H9 (cell line): Measurements from ENCODE around the gene TMEM132C. TPM values are rescaled to one million over a fixed set of nuclear protein-coding genes. Genes with fewer than 3 reads are reported as not detected.

Experiments used
- DNase-seq: peaks from one replicate; pipeline ENCODE4 v3.0.0-alpha.2; 2017
- H2AFZ ChIP-seq: one replicate; pipeline ENCODE4 v1.6.1; 2013; ENCODE audit warnings: mild to moderate bottlenecking, low read length, control low read depth, moderate library complexity
- H2AK5ac ChIP-seq: 2 replicates; pipeline ENCODE4 v1.6.1; 2013; ENCODE audit warnings: low read length, control low read depth, mixed read lengths; ENCODE audit not compliant: insufficient read length
- H2BK120ac ChIP-seq: one replicate; pipeline ENCODE4 v1.6.1; 2013; ENCODE audit warnings: low read depth, mild to moderate bottlenecking, low read length, control low read depth, inconsistent platforms; ENCODE audit not compliant: poor library complexity, severe bottlenecking
- H2BK12ac ChIP-seq: 2 replicates; pipeline ENCODE4 v1.6.1; 2013; ENCODE audit warnings: low read length, control low read depth, mixed read lengths, low read depth; ENCODE audit not compliant: insufficient read length
- H2BK15ac ChIP-seq: 2 replicates; pipeline ENCODE4 v1.6.1; 2013; ENCODE audit warnings: low read depth, low read length, control low read depth
- H2BK20ac ChIP-seq: one replicate; pipeline ENCODE4 v1.6.1; 2013; ENCODE audit warnings: low read depth, mild to moderate bottlenecking, low read length, control low read depth, inconsistent platforms; ENCODE audit not compliant: poor library complexity, severe bottlenecking
- H2BK5ac ChIP-seq: 2 replicates; pipeline ENCODE4 v1.6.1; 2013; ENCODE audit warnings: low read length, control low read depth, mixed read lengths; ENCODE audit not compliant: insufficient read length
- H3K14ac ChIP-seq: 2 replicates; pipeline ENCODE4 v1.6.1; 2013; ENCODE audit warnings: low read length, control low read depth; ENCODE audit not compliant: insufficient read depth
- H3K18ac ChIP-seq: 2 replicates; pipeline ENCODE4 v1.6.1; 2013; ENCODE audit warnings: low read depth, mild to moderate bottlenecking, mixed read lengths, low read length, control low read depth; ENCODE audit not compliant: insufficient read length
- H3K23ac ChIP-seq: 2 replicates; pipeline ENCODE4 v1.6.1; 2013; ENCODE audit warnings: low read length, control low read depth, mixed read lengths, low read depth; ENCODE audit not compliant: insufficient read length
- H3K23me2 ChIP-seq: 2 replicates; pipeline ENCODE4 v1.6.1; 2013; ENCODE audit warnings: low read depth, mild to moderate bottlenecking, mixed read lengths, low read length, control low read depth; ENCODE audit not compliant: insufficient read length, poor library complexity, severe bottlenecking
- H3K27ac ChIP-seq: 2 replicates; pipeline ENCODE4 v1.5.1; 2013; ENCODE audit warnings: low read length, control low read depth, mixed read lengths, low read depth; ENCODE audit not compliant: insufficient read length
- H3K27me3 ChIP-seq: 2 replicates; pipeline ENCODE4 v1.6.1; 2013; ENCODE audit warnings: low read length, control low read depth, inconsistent platforms; ENCODE audit not compliant: insufficient read depth
- H3K4ac ChIP-seq: 2 replicates; pipeline ENCODE4 v1.6.1; 2013; ENCODE audit warnings: low read depth, mild to moderate bottlenecking, control low read depth, inconsistent platforms, low read length, moderate library complexity
- H3K4me1 ChIP-seq: 2 replicates; pipeline ENCODE4 v1.6.1; 2013; ENCODE audit warnings: low read length, control low read depth, inconsistent platforms; ENCODE audit not compliant: insufficient read depth
- H3K4me2 ChIP-seq: 2 replicates; pipeline ENCODE4 v1.6.1; 2013; ENCODE audit warnings: low read length, control low read depth, mixed read lengths; ENCODE audit not compliant: insufficient read length, insufficient read depth
- H3K56ac ChIP-seq: 2 replicates; pipeline ENCODE4 v1.6.1; 2013; ENCODE audit warnings: low read depth, mild to moderate bottlenecking, mixed read lengths, low read length, control low read depth; ENCODE audit not compliant: insufficient read length
- H3K79me1 ChIP-seq: 2 replicates; pipeline ENCODE4 v1.6.1; 2013; ENCODE audit warnings: low read depth, mild to moderate bottlenecking, moderate library complexity, low read length, control low read depth, inconsistent platforms; ENCODE audit not compliant: insufficient read depth, poor library complexity, severe bottlenecking
- H3K79me2 ChIP-seq: 2 replicates; pipeline ENCODE4 v1.6.1; 2013; ENCODE audit warnings: low read length, control low read depth, inconsistent platforms; ENCODE audit not compliant: insufficient read depth
- H3K9ac ChIP-seq: 2 replicates; pipeline ENCODE4 v1.6.1; 2013; ENCODE audit warnings: low read length, control low read depth, mixed read lengths; ENCODE audit not compliant: insufficient read length; ENCODE audit errors: extremely low read depth
- H3K9me3 ChIP-seq: one replicate; pipeline ENCODE4 v1.6.1; 2013; ENCODE audit warnings: low read depth, low read length, inconsistent platforms; ENCODE audit not compliant: control insufficient read depth
- H3T11ph ChIP-seq: one replicate; pipeline ENCODE4 v1.6.1; 2013; ENCODE audit warnings: mild to moderate bottlenecking, low read length, control low read depth, inconsistent platforms
- H4K20me1 ChIP-seq: one replicate; pipeline ENCODE4 v1.6.1; 2013; ENCODE audit not compliant: control insufficient read depth, insufficient read length, insufficient read depth
- H4K5ac ChIP-seq: 2 replicates; pipeline ENCODE4 v1.6.1; 2013; ENCODE audit warnings: low read depth, mild to moderate bottlenecking, mixed read lengths, low read length, control low read depth; ENCODE audit not compliant: insufficient read length
- H4K8ac ChIP-seq: replicated peaks from 2 replicates; pipeline ENCODE4 v1.6.1; 2013; ENCODE audit warnings: low read length, control low read depth, mixed read lengths, low read depth; ENCODE audit not compliant: insufficient read length
- H4K91ac ChIP-seq: 2 replicates; pipeline ENCODE4 v1.6.1; 2013; ENCODE audit warnings: low read depth, mild to moderate bottlenecking, moderate library complexity, mixed read lengths, low read length, control low read depth; ENCODE audit not compliant: insufficient read length
- H3K27ac Mint-ChIP-seq, 3 experiments: 2 replicates in 2 of 3; 3 replicates in 1 of 3; pipeline ENCODE4 v1.8.0; 2020 to 2021; ENCODE audit warnings: mixed read lengths in 3 of 3, mild to moderate bottlenecking in 1 of 3, moderate library complexity in 1 of 3
- H3K27me3 Mint-ChIP-seq: 2 replicates; pipeline ENCODE4 v1.8.0; 2021; ENCODE audit warnings: low read depth, mild to moderate bottlenecking, moderate library complexity, mixed read lengths
- H3K36me3 Mint-ChIP-seq, 3 experiments: 2 replicates in 2 of 3; 3 replicates in 1 of 3; pipeline ENCODE4 v1.8.0; 2020 to 2021; ENCODE audit warnings: low read depth in 3 of 3, mixed read lengths in 3 of 3; ENCODE audit not compliant: insufficient read depth in 1 of 3
- H3K4me1 Mint-ChIP-seq, 2 experiments: 2 replicates each; pipeline ENCODE4 v1.8.0; 2020; ENCODE audit warnings: mixed read lengths in 2 of 2
- H3K4me3 Mint-ChIP-seq, 2 experiments: 2 replicates in 1 of 2; 3 replicates in 1 of 2; pipeline ENCODE4 v1.8.0; 2020 to 2021; ENCODE audit warnings: mild to moderate bottlenecking in 2 of 2, mixed read lengths in 2 of 2, moderate library complexity in 1 of 2
- H3K9me3 Mint-ChIP-seq, 2 experiments: 2 replicates in 1 of 2; 3 replicates in 1 of 2; pipeline ENCODE4 v1.8.0; 2020; ENCODE audit warnings: mild to moderate bottlenecking in 2 of 2, mixed read lengths in 2 of 2, moderate library complexity in 1 of 2
- CTCF ChIP-seq: fragments of 200-600 bp; sonication (generic); conservative IDR thresholded peaks from 3 replicates; pipeline ENCODE4 v1.8.0; 2021; ENCODE audit warnings: antibody characterized with exemption, mild to moderate bottlenecking
- WGBS: extraction: QIAGEN DNeasy Blood & Tissue Kit; methylation state at CpG from one replicate; pipeline ENCODE4 v1.1.7; 2013; ENCODE audit warnings: missing lambda C conversion rate, low lambda C conversion rate, mixed read lengths; ENCODE audit not compliant: insufficient read length; ENCODE audit errors: extremely low coverage; 5-methylcytosine and 5-hydroxymethylcytosine counted together
- total RNA-seq: library from RNA; stranded (reverse); gene quantifications from 2 replicates; pipeline ENCODE4 v1.2.1, GENCODE V29; 2021

TMEM132C gene
- total RNA-seq, 1 experiment from 2014 or later: 0.22 TPM

GRCh38 chr12:128662101-128662500 is 395.1 kb downstream of the TMEM132C start:
- Histone ChIP-seq H3K23ac (no peak overlapping the region), H2AK5ac (no peak overlapping the region), H2AFZ (no peak overlapping the region), H3K18ac (no peak overlapping the region), H3K27ac (no peak overlapping the region), H3K4me2 (no peak overlapping the region), H2BK20ac (no peak overlapping the region), H3K23me2 (no peaks in the 10 kb centered on the region), H4K8ac (no peak overlapping the region), H3K79me2 (no peaks in the 10 kb centered on the region), H4K91ac (no peak overlapping the region), H2BK120ac (no peak overlapping the region), H3K14ac (no peak overlapping the region), H3K9me3 (no peaks in the 10 kb centered on the region), H3K56ac (no peak overlapping the region), H3T11ph (no peak overlapping the region), H3K79me1 (no peaks in the 10 kb centered on the region), H3K27me3 (no peaks in the 10 kb centered on the region), H3K9ac (no peak overlapping the region), H3K4ac (no peak overlapping the region), H2BK5ac (no peak overlapping the region), H2BK15ac (no peak overlapping the region), H4K5ac (no peak overlapping the region), H3K4me1 (no peaks in the 10 kb centered on the region), H2BK12ac (no peak overlapping the region), H4K20me1 (no peaks in the 10 kb centered on the region)
- TF ChIP-seq CTCF: no peak
- Mint-ChIP-seq H3K4me3 (no peak overlapping the region), H3K4me1 (peaks cover 3 to 4% of the 10 kb centered on the region in 2 experiments; a peak in 2 of 4 replicates), H3K27me3 (peaks cover 18% of the 10 kb centered on the region), H3K27ac (no peak overlapping the region), H3K9me3 (peaks cover 1 to 3% of the 10 kb centered on the region in 2 experiments; a peak in 4 of 5 replicates), H3K36me3 (no peaks in the 10 kb centered on the region; a peak in 1 of 7 replicates)
- WGBS: no CpG with 5 or more reads among the region's 1 CpG
- DNase-seq: no peak
